ENCODE data around the gene PCDHGA11.
"Not testable (repeated sequence)": the region's sequence is repeated elsewhere in the genome, so short reads cannot be mapped to it uniquely, and the experiment has no call there.

Gene PCDHGA11

DNA sequence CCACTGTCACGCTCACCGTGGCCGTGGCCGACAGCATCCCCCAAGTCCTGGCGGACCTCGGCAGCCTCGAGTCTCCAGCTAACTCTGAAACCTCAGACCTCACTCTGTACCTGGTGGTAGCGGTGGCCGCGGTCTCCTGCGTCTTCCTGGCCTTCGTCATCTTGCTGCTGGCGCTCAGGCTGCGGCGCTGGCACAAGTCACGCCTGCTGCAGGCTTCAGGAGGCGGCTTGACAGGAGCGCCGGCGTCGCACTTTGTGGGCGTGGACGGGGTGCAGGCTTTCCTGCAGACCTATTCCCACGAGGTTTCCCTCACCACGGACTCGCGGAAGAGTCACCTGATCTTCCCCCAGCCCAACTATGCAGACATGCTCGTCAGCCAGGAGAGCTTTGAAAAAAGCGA lies 11.9 kb downstream of the PCDHGA11 start:
- DNase-seq: not testable (repeated sequence)

DNA sequence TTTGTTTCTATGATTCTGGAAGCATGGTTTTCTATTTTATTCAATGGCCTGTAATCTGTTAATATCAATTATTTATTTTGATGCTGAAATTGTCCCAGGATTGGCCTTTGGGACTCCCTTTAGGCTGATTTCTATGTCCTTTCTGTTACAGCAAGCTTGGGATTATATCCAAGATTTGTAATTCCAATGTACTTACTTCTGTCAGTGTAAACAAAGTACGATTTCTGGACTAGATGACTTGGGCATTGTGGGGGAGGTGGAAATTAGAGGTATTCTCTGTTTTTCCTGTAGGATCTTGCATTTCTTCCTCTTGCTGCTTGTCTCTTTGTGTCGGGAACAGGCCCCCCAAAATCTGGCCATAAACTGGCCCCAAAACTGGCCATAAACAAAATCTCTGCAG lies 13.2 kb downstream of the PCDHGA11 start:
- DNase-seq: no peak

DNA sequence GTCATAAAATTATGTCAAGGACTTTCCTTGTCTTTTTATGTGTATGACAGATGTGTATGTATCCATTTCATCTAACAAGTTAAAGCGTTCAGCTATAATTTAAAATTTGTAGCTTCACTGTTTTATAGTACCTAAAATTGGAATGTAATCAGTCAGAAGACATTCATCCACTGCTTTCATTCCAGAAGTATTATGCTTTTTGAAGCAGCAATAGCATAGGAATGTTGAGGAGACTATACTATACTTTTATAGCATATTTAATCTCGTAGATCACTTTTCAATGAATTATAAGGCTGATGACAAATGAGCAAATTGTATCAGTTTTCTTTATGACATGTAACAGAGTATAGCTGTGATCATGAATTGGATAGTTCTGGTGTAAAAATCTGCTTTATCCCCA lies 16.4 kb downstream of the PCDHGA11 start:
- DNase-seq: no peak

DNA sequence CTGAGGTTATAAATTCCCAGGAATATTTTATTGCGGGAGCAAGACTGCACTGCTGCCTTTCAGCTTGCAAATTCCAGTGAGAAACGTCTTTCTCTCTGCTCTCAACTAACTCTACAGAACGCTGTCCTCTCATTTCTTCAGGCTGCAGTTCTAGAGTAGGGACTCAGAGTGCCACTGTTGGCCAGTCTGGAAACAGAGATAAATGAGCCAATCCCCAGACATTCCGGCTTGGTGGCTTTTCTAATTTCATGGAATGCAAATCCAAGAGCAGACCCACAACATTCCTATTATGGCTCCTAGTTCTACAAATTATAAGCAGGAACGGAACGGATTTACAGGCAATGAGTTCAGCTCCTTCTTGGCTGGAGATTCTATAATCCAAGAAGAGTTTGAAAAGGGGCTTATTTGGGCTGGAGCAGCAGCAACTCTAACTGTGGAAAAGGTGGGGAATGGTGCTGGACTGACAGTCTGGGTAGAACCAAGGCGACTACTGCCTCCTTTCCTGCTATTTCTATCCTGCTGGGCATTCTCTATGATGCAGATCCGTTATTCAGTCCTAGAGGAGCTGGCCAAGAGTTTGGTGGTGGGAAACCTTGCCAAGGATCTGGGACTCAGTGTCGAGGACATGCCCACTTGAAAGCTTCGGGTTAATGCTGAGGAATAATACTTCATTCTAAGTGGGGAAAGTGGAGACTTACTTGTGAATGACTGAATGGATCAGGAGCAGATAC lies 18.7 kb downstream of the PCDHGA11 start:
- DNase-seq: no peak

DNA sequence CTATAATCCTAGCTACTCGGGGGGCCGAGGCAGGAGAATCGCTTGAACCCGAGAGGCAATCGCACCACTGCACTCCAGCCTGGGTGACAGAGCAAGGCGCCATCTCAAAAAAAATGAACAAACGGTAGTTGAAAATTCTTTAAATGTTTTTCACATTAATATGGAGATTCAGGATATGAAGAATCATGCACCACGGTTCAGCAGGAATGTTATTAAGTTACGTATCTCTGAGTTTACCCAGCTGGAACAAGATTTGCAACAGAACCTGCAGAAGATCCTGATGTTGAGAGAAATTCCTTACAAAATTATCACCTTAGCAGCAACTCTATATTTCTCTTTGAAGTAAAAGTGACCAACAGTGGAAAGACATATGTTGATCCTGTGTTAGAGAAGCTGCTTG lies 19.5 kb downstream of the PCDHGA11 start:
- no peak for DNase-seq

DNA sequence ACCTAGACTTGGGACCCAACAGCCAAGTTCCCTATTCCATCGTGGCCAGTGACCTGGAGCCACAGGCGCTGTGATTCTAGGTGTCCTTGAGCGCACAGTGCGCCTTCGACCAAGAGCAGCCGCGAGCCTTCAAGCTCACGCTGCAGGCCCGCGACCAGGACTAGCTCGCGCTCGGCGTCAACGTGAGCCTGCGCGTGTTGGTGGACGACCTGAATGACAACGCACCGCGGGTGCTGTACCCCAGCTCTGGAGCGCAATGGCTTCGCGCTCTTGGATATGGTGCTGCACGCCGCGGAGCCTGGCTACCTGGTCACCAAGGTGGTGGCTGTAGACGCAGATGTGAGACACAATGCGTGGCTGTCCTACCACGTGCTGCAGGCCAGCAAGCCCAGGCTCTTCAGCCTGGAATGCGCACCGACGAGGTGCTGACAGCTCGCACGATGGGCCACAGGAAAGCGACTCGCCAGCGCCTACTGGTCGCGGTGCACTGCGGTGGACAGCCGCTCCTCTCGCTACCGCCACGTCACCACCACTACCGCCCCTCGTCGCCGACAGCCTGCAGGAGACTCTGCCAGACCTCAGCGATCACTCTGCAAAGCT lies 20.8 kb downstream of the PCDHGA11 start:
- DNase-seq: no peak

DNA sequence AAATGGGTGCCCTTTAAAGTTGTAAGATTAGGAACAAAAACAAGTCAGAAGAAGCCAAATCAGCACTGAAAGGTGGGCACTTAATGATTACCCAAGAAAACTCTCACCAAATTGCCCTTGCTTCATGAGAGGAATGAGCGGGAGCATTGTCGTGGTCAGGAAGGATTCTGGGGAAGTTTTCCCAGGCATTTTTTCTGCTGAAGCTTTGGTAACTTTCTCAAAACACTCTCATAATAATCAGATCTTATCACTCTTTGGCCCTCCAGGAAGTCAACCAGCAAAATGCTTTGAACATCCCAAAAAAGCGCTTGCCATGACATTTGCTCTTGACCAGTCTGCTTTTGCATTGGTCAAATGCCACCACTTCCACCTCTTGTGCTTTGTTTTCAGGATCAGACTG lies 44.5 kb downstream of the PCDHGA11 start:
- DNase-seq: no peak
